ENCODE measurements around the gene FCHSD1. TPM values are rescaled to one million over a fixed set of nuclear protein-coding genes. Genes with fewer than 3 reads are reported as not detected.

Gene FCHSD1
- total RNA-seq, 1 donor from 2014 or later, result 4.1 TPM

DNA sequence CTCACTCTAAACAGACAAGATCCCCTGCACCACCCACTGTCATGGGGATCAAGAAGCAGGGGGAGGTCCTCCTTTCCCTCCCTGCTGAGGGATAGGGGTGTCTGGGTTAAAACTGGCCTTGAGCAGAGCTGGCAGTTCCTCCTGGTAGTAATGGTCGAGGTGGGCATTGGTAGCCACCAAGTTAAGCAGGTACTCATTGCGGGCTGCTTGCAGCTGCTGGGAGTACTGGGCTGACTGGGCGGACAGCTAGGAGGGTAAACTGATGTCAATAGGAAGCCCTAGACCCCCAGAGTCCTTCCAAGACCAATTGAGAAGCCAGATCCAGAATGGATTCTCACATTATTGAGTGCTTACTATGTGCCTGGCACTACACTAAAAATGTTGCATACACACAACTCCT lies 3.4 kb downstream of the FCHSD1 start:
- peak; percentile 62 for DNase-seq (ENCODE audit: low spot score)
- intact Hi-C loops (cut with DNase I), result no loop called here

DNA sequence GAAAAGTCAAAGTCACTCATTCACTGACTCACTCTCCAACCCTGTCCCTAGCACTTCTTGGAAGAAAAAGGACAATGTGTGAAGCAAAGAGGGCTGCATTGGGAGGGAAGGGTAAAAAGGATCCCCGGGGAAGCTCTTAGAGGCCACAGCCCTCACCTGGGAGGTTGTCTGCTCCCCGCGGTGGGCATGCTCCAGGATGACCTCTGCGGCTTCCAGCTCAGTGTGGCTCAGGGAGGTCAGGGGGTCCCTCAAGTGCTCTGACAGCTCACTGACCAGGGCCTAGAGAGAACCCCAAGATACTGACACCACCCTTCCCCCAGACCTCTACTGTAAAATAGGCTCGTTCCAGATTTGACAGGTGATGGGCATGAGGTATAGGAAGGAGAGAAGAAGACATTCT lies 4.0 kb downstream of the FCHSD1 start:
- intact Hi-C loops (cut with DNase I), result no loop called here
- DNase-seq (ENCODE audit: low spot score), result peak; percentile 51

DNA sequence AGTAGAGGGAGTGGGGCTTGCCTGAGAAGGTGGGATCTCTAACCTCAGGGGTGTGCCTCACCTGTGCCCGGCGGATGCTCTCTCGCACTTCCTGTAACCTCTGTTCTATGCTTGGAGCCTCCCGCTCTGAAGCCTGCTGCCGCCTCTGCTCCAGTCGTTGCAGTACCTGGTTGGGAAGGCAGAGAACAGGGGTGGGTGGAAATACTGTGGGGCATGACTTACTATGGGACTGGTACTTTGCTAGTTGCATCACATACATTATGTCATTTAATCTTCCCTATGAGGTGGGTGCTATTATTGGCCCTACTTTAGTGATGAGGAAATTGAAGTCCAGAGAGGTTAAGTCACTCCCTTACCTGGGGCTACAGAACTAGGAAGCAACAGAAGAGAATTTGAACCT lies 5.2 kb downstream of the FCHSD1 start:
- no peak for DNase-seq (ENCODE audit: low spot score)
- intact Hi-C loops (cut with DNase I), result no loop called here

DNA sequence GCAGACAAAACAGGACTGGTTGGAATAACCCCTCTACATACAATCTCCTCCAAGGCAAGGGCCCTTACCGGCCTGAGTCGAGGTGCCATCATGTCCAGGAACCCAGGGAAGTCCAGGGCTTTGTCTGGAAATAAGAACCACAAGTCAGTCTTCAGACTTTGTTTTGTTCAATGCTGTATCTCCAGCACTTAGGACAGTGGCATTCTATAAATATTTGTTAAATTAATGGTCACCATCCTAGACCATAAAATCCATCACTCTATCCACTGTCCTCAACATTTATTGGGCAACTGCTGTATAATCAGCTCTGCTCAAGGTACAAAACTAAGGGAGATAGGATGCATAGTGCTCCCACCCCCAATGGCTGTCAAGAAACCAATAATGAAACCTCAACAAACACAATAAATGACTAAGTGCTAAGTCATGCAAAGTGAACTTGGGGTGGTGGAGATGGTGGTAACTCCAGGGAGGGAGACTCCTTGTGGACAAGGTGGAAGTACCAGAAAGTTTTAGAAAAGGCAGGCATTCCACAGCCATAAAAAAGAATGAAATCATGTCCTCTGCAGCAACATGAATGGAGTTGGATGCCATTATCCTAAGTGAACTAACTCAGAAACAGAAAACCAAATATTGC lies 9.5 kb downstream of the FCHSD1 start:
- DNase-seq (ENCODE audit: low spot score), result no peak
- intact Hi-C loops (cut with DNase I), result no loop called here

DNA sequence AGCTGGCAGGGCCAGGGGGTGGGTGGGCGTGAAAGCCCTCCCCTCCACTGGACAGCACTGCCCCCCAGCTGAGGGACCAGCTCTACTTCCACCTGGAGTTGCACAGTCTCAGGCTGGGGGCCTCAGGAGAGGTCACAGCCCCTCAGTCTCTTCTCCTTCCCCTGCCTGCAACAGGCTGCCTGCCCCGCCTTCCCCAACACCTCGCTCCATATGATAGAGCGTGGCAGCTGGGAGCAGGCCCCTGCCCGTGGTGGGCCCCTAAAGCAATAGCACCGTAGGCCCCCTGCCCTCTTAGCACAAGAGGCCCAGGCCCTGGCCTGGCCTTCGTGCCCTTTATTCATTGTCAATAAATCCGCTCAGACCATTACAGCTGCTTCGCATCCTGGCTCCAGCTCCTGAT lies 10.5 kb downstream of the FCHSD1 start:
- intact Hi-C loops (cut with DNase I), result no loop called here
- DNase-seq (ENCODE audit: low spot score), result no peak

DNA sequence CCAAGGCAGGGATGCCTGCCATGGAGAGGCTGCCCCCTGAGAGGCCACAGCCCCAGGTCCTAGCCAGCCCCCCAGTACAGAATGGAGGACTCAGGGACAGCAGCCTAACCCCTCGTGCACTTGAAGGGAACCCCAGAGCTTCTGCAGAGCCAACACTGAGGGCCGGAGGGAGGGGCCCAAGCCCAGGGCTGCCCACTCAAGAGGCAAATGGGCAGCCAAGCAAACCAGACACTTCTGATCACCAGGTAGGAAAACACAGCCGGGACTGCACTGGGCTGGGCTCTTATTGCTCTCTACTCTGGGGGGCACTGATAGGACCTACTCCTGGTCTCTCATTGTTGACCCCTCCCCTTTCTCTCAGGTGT lies 11.2 kb downstream of the FCHSD1 start:
- intact Hi-C loops (cut with DNase I), result no loop called here
- DNase-seq (ENCODE audit: low spot score), result no peak

DNA sequence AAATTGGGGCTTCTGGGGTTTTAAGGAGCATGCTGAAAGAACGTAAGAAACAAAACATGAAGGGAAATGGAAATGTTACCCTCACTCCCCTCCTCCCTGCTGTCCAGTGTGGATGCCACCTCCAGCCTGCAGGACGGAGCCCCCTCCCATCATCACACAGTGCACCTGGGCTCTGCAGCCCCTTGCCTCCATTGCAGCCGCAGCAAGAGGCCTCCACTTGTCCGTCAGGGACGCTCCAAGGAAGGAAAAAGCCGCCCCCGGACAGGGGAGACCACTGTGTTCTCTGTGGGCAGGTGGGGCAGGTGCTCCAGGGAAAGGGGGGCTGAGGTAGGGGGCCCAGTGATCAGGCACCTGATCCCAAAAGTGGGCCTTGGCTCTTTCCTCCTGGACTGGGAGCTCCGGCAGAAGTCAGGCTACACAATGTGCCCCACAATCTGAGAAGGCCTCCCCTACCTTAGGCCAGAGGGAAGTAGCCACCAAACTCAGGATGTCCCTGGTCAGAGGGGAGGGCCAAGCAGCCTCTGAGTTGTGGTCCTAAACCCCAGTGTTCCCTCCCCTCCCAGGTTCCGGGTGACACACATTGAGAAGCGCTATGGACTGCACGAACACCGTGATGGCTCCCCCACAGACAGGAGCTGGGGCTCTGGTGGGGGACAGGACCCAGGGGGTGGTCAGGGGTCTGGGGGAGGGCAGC lies 11.7 kb downstream of the FCHSD1 start:
- no peak for DNase-seq (ENCODE audit: low spot score)
- intact Hi-C loops (cut with DNase I), result no loop called here

DNA sequence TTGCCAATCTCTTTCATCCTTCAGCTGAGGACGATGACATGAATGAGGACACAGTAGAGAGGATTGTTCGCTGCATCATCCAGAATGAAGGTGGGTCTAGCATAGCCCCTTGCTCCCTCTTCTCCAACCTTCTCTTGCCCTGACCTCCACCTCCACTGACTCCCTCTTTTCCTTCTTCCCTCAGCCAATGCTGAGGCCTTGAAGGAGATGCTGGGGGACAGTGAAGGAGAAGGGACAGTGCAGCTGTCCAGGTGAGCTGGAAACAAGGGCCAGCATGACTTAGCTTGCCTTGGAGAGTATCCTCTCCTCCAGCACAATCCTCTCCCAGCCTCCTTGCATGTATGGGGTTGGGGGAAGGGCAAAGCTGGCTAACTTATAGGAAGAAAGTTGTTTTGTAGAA lies 12.4 kb downstream of the FCHSD1 start:
- intact Hi-C loops (cut with DNase I), result no loop called here
- no peak for DNase-seq (ENCODE audit: low spot score)

DNA sequence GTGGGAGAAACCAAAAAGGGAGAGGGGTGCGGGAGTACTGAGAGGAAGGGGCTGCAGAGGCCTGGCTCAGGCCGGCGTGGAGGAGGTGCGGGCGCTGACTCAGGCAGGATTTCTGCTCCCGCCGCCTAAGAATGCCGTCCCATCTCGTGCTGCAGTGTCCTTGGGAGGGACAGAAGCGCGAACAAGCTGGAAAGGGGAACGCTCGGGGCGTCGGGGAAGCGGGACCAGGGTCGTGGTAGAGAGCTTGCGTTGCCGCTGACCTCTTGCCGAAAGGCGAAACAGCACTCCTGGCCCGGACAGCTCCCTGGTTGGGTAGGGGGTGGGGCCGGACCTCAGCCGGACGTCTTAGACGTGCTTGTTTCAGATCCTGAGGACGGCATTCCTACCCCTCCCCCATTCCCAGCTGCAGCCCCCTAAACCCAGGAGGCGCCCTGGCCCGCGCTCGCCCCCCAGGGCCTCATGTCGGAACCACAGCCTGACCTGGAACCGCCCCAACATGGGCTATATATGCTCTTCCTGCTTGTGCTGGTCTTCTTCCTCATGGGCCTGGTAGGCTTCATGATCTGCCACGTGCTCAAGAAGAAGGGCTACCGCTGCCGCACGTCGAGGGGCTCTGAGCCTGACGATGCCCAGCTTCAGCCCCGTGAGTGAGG lies 13.3 kb downstream of the FCHSD1 start:
- intact Hi-C loops (cut with DNase I), result no loop called here
- DNase-seq (ENCODE audit: low spot score), result peak; percentile 81

DNA sequence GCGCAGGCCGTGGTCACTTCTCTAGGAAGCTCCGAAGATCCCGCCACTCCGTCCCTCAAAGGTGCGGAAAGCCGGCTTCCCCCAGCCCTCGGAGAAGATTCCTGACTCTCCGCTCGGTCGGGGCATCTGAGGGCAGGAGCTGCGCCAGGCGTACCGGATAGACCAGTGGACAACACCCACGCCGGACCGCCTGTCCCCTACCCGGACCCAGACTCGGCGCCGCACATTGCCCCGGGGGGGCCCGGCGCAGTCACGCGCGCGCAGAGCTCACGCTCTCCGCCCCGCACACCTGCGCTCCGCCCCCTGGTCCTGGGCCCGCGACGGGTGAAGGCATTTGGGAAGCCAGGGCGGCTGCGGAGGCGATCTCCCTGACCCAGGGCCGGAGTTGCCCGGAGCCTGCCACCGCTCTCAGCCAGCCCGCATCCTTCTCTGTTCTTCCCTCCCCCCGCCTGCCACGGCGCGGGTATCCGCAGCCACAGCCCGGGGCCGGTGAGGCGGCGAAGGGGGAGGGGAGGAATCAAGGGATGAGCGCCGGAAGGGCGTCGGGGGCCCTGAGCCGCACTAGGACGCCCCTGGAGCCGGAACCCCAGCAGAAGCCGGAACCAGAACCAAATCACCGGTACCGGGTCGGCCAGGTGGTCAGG lies 14.0 kb downstream of the FCHSD1 start:
- intact Hi-C loops (cut with DNase I), result no loop called here
- DNase-seq (ENCODE audit: low spot score), result no peak

DNA sequence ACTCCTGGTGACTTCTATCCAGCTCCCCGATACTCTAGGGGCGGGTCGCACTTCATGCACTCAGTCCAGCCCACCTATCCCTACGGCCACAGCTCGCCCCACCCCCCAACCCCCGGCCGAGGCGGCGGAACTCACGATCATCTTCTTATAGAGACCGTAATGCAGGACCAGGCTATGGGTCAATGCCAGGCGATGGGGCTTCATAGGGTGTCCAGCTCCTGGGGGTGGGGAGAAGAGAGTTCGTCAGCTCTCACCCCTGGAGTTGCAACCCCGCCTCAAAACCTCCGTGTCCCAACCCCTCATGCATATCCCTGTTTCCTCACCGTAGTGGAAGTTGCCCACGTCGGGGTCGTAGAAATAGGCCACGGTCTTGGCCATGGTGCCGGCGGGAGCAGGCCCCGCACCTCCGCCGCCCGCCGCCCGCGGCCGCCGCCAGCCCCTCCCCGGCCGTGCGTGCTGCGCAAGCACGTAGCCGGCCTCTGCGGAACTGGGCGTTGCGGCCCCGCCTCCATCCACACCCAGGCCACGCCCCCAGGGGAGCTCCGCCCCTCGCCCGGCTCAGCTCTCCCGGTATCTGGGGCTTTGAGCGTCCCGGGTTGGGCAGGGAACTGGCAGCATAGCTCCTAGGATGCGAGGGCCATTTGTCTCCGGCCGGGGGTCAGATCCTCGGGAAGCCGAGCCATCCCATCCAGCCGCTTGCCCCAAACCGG lies 14.7 kb downstream of the FCHSD1 start, which contains the start of the genes HDAC3 and RELL2:
HDAC3 (minus strand) TSS at position 437 of the 710 bp plus-strand sequence; CDS start at position 378, 59 bp downstream.
RELL2 (plus strand) TSS at position 585 of the 710 bp plus-strand sequence. CDS start 1,229 bp downstream, outside the sequence.
- peak; percentile 98 for DNase-seq (ENCODE audit: low spot score)
- intact Hi-C loops (cut with DNase I), result no loop called here

DNA sequence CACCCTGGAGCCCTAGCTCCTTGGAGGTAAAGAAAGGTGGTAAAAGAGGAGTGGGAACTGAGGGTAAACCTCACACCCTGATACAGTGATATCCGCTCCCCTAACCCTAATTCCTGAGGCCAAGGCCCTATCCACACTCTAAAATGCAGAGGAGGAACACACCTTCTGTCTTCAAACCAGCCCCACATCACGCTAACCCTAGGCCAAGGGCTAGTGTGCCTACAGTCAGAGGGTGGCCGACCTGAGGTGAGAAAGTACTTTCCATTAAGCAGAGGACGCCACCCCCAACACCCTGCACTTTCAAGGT lies 15.2 kb downstream of the FCHSD1 start:
- intact Hi-C loops (cut with DNase I), result no loop called here
- no peak for DNase-seq (ENCODE audit: low spot score)

DNA sequence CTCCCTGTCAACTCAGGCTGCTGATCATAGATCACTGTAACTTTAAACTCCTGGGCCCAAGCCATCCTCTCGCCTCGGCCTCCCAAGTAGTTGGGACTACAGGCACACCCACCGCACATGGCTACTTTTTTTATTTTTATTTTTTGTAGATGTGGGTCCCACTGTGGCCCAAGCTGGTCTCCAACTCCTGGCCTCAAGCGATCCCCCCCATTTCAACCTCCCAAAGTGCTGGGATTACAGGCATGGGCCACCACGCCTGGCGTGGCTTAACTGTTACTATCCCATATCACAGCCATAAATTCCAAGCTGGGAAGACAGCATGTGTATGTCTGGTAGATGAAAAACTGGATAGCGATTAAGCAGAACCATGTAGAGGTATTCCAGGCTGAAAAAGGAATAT lies 15.6 kb downstream of the FCHSD1 start:
- DNase-seq (ENCODE audit: low spot score), result no peak
- intact Hi-C loops (cut with DNase I), result no loop called here

DNA sequence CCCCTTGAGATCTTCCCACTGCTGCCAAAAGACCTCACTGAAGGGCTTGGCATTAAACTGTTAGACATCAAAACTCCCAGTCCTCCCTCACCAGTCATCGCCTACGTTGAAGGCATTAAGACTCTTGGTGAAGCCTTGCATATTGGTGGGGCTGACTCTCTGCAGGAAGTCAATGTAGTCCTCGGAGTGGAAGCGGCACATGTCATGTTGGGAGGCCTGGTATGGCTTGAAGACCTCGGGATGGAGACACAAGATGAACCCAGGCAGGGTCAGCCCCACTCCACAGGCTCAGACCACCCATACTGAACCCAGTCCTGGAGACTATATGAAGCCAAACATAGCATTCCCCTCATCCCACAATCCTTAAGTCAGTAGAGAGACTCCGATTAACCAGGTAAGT lies 16.5 kb downstream of the FCHSD1 start:
- no peak for DNase-seq (ENCODE audit: low spot score)
- intact Hi-C loops (cut with DNase I), result no loop called here

DNA sequence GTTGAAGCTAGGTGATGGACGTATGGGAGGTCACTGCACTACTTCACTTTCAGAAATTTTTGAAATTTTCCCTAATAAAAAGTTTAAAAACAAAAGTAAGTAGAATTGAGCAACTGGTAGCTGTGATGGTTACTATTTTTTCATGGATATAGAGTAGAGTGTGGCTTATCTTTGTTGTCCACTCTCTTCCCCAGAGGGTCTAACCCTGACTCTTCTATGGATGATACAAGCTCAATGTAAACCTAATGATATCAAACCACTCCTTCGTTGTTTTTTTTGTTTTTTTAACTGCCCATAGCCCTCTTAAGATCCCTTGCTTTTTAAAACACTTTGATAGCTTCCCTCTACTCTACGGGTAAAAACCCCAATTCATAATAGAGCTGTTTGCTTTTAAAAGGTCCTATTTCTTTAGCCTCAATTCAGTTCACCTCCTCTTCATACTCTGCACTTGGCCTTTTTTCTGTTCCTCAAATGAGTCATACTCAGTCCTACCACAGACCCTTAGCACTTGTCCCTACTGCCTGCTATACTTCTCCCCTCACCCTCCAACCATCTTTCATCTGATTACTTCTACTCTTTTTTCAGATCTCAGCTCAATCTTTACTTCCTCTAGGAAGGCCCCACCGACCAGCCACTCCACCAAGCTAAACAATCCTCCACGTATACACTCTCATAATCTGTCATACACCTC lies 17.2 kb downstream of the FCHSD1 start:
- intact Hi-C loops (cut with DNase I), result no loop called here
- no peak for DNase-seq (ENCODE audit: low spot score)

DNA sequence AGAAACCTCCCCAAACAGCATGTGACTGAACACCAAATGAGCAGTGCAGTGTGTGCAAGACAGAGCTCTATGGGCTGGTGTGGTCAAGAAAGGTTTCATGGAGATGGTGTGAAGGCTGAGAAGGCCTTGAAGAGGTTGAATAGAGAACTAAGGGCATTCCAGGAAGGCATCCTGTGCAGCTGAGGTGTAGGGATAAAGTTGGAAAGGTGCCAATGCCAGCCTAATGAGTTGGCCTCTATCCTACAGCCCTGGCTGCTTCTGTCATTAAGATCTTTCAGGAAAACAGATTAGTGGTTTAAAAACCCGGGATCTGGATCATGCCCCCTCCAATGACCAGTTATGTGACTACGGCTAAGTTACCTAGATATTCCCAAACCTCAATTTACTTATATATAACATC lies 18.6 kb downstream of the FCHSD1 start:
- intact Hi-C loops (cut with DNase I), result no loop called here
- DNase-seq (ENCODE audit: low spot score), result no peak

DNA sequence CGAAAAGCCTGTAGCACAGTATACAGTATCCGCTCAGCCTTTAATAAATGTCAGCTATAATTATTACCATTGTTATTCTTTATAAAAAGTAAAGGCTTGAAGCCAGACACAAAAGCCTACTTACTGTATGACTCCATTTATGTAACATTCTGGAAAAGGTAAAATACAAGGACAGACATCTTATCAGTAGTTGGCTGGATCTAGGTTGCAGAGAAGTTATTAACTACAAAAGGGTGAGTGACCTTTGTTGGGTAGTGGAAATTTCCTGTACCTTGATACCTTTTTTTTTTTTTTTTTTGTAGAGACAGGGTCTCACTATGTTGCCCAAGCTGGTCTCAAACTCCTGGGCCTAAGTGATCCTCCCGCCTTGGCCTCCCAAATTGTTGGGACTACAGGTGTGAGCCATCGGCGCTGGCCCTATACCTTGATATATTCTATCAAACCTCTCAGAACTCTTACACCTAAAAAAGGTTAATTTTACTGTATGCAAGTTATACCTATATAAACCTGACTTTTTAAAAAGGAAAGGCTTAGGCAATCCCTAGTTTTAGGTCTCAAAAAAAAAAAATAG lies 20.6 kb downstream of the FCHSD1 start:
- intact Hi-C loops (cut with DNase I), result no loop called here
- no peak for DNase-seq (ENCODE audit: low spot score)

DNA sequence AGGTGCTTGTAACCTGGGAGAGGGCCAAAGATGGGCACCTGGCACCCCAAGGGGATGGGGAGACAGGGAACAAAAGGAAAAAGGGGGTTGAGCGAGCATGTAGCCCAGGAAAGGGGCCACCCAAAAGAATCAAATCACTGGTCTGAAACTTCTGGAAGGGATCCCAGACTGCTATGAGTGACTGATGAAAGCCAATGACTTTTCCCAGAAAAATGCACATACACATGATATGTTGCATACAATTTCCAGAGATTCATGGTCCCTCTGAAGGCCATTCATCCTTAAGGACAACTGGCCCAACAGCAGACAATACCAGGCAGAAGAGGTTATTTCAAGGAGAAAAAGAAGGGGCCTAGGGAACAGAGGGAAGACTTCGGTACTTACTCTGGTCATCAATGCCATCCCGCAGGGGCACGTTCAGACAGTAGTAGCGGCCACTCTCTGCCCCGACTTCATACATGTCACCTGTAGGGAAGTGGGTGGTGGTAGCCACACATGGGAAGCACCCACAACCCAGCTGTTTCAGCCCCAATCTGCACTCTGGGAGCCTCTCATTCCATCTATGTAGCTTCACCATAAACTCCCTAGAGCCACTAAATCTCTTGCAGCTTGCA lies 22.9 kb downstream of the FCHSD1 start:
- no peak for DNase-seq (ENCODE audit: low spot score)
- intact Hi-C loops (cut with DNase I), result no loop called here

DNA sequence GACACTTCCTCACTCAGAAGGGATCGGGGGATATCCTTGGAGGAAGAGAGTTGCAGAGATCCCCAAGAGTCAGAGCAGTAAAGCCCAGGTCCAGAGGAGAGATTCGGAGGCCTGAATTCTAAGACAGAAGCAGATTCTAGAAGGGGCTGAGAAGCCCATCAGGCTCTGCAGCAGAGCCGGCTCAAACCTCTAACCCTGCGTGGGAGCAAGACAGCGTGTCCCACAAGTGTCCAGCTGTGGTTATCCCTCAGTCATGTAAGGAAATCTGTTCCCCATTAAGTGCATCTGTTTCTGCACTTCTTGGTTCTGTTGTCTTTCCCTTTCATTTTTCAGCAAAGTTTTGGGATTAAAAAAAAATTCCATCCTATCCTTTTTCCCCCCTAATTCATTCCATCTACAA lies 27.6 kb downstream of the FCHSD1 start:
- intact Hi-C loops (cut with DNase I), result no loop called here
- DNase-seq (ENCODE audit: low spot score), result no peak

Data from cardiac septum (tissue), 1 donor.